HEK293 (cell line): ENCODE data around the gene FAR1.

Experiments
- EGR2 ChIP-seq: fragments of 450-650 bp; formaldehyde crosslinking; IDR thresholded peaks from 2 replicates; pipeline ENCODE4 v1.5.1; 2016; ENCODE audit warnings: low read depth, missing biosample characterization, missing genetic modification characterization
- ZNF146 ChIP-seq: fragments of 450-650 bp; formaldehyde crosslinking; IDR thresholded peaks from 2 replicates; pipeline ENCODE4 v1.5.1; 2016; ENCODE audit warnings: missing biosample characterization, missing genetic modification characterization
- ZNF561 ChIP-seq: fragments of 450-650 bp; IDR thresholded peaks from 2 replicates; pipeline ENCODE4 v1.5.1; 2018; ENCODE audit warnings: missing biosample characterization, missing genetic modification characterization, borderline replicate concordance
- ZNF670 ChIP-seq: fragments of 450-650 bp; formaldehyde crosslinking; IDR thresholded peaks from 2 replicates; pipeline ENCODE4 v1.5.1; 2016; ENCODE audit warnings: missing biosample characterization, missing genetic modification characterization, low read depth
- ZNF707 ChIP-seq: fragments of 450-650 bp; formaldehyde crosslinking; IDR thresholded peaks from 2 replicates; pipeline ENCODE4 v1.5.1; 2016; ENCODE audit warnings: missing biosample characterization, missing genetic modification characterization
- ZNF76 ChIP-seq: fragments of 450-650 bp; formaldehyde crosslinking; IDR thresholded peaks from 2 replicates; pipeline ENCODE4; 2016; ENCODE audit warnings: low read depth, missing biosample characterization, missing genetic modification characterization, borderline replicate concordance
- ZNF785 ChIP-seq: fragments of 450-650 bp; formaldehyde crosslinking; IDR thresholded peaks from 2 replicates; pipeline ENCODE4 v1.5.1; 2016; ENCODE audit warnings: missing biosample characterization, missing genetic modification characterization
- TF ChIP-seq, protein P1 (sequence below): IDR thresholded peaks from 2 replicates; pipeline ENCODE4 v1.6.1; 2011; ENCODE audit warnings: mild to moderate bottlenecking, low read depth, low read length, borderline replicate concordance
- TF ChIP-seq, protein P2 (sequence below): fragments of 450-650 bp; formaldehyde crosslinking; IDR thresholded peaks from 2 replicates; pipeline ENCODE4 v1.5.1; 2016; ENCODE audit warnings: missing biosample characterization, missing genetic modification characterization
- TF ChIP-seq, protein P3 (sequence below): fragments of 450-650 bp; formaldehyde crosslinking; IDR thresholded peaks from 2 replicates; pipeline ENCODE4 v1.5.1; 2016; ENCODE audit warnings: missing biosample characterization, missing genetic modification characterization

DNA sequence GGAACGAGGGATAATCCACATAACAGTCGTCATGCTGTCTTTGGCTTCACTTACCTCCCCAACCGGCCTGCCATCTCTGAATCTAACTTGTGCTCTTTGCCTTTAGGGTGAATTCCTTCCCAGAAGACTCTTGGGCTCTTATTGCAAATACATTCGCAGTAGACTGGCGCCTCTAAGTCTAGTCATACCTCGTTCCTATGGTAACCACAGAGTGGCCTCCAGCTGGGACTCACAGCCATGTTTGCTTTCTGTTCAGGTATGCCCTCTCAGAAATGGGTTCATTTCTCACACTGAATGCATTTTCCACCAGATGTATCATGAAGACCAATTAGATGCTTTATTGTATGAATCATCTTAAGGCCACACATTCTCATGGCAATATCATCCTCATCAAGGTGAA lies 112.7 kb downstream of the FAR1 start:
- TF ChIP-seq ZNF561 (tag by site-specific recombination) (no peak), ZNF707 (tag by site-specific recombination) (no peak), ZNF146 (no peak), ZNF785 (no peak), EGR2 (tag by site-specific recombination) (no peak), ZNF76 (no peak), ZNF670 (tag by site-specific recombination) (no peak)
- TF ChIP-seq, protein P1, sequence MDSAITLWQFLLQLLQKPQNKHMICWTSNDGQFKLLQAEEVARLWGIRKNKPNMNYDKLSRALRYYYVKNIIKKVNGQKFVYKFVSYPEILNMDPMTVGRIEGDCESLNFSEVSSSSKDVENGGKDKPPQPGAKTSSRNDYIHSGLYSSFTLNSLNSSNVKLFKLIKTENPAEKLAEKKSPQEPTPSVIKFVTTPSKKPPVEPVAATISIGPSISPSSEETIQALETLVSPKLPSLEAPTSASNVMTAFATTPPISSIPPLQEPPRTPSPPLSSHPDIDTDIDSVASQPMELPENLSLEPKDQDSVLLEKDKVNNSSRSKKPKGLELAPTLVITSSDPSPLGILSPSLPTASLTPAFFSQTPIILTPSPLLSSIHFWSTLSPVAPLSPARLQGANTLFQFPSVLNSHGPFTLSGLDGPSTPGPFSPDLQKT: no peak
- TF ChIP-seq, protein P2, sequence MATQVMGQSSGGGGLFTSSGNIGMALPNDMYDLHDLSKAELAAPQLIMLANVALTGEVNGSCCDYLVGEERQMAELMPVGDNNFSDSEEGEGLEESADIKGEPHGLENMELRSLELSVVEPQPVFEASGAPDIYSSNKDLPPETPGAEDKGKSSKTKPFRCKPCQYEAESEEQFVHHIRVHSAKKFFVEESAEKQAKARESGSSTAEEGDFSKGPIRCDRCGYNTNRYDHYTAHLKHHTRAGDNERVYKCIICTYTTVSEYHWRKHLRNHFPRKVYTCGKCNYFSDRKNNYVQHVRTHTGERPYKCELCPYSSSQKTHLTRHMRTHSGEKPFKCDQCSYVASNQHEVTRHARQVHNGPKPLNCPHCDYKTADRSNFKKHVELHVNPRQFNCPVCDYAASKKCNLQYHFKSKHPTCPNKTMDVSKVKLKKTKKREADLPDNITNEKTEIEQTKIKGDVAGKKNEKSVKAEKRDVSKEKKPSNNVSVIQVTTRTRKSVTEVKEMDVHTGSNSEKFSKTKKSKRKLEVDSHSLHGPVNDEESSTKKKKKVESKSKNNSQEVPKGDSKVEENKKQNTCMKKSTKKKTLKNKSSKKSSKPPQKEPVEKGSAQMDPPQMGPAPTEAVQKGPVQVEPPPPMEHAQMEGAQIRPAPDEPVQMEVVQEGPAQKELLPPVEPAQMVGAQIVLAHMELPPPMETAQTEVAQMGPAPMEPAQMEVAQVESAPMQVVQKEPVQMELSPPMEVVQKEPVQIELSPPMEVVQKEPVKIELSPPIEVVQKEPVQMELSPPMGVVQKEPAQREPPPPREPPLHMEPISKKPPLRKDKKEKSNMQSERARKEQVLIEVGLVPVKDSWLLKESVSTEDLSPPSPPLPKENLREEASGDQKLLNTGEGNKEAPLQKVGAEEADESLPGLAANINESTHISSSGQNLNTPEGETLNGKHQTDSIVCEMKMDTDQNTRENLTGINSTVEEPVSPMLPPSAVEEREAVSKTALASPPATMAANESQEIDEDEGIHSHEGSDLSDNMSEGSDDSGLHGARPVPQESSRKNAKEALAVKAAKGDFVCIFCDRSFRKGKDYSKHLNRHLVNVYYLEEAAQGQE (tag by site-specific recombination): no peak
- TF ChIP-seq, protein P3, sequence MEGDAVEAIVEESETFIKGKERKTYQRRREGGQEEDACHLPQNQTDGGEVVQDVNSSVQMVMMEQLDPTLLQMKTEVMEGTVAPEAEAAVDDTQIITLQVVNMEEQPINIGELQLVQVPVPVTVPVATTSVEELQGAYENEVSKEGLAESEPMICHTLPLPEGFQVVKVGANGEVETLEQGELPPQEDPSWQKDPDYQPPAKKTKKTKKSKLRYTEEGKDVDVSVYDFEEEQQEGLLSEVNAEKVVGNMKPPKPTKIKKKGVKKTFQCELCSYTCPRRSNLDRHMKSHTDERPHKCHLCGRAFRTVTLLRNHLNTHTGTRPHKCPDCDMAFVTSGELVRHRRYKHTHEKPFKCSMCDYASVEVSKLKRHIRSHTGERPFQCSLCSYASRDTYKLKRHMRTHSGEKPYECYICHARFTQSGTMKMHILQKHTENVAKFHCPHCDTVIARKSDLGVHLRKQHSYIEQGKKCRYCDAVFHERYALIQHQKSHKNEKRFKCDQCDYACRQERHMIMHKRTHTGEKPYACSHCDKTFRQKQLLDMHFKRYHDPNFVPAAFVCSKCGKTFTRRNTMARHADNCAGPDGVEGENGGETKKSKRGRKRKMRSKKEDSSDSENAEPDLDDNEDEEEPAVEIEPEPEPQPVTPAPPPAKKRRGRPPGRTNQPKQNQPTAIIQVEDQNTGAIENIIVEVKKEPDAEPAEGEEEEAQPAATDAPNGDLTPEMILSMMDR (tag by site-specific recombination): no peak
